HG03575 (cell line): ENCODE measurements around the gene IL10RB.
"Not testable (repeated sequence)": the region's sequence is repeated elsewhere in the genome, so short reads cannot be mapped to it uniquely, and the experiment has no call there.

ENCODE experiments used
- ATAC-seq: cut with Tn5 transposase; IDR thresholded peaks from one replicate; pipeline ENCODE4 v1.9.1; 2021; ENCODE audit not compliant: unreplicated experiment, insufficient number of reproducible peaks, low FRiP score; ENCODE audit errors: extremely low read depth

The IL10RB gene

DNA sequence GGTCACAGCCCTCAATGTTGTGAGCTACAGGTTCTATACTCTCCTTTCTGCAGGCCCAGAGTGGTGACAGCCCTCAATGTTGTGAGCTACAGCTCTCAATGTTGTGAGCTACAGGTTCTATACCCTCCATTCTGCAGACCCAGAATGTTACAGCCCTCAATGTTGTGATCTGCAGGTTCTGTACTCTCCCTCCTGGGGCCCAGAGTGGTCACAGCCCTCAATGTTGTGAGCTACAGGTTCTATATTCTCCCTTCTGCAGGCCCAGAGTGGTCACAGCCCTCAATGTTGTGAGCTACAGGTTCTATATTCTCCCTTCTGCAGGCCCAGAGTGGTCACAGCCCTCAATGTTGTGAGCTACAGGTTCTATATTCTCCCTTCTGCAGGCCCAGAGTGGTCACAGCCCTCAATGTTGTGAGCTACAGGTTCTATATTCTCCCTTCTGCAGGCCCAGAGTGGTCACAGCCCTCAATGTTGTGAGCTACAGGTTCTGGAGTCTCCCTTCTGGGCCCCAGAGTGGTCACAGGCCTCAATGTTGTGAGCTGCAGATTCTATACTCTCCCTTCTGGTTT lies 26.5 kb upstream of the IL10RB start:
- ATAC-seq: not testable (repeated sequence)

GRCh38 chr21:33240404-33240803 lies 25.8 kb upstream of the IL10RB start:
- no peak for ATAC-seq

- ATAC-seq: no peak
Observed at GRCh38 chr21:33241846-33242245, 24.3 kb upstream of the IL10RB start.

GRCh38 chr21:33242846-33243245 lies 23.3 kb upstream of the IL10RB start:
- ATAC-seq: not testable (repeated sequence)

DNA sequence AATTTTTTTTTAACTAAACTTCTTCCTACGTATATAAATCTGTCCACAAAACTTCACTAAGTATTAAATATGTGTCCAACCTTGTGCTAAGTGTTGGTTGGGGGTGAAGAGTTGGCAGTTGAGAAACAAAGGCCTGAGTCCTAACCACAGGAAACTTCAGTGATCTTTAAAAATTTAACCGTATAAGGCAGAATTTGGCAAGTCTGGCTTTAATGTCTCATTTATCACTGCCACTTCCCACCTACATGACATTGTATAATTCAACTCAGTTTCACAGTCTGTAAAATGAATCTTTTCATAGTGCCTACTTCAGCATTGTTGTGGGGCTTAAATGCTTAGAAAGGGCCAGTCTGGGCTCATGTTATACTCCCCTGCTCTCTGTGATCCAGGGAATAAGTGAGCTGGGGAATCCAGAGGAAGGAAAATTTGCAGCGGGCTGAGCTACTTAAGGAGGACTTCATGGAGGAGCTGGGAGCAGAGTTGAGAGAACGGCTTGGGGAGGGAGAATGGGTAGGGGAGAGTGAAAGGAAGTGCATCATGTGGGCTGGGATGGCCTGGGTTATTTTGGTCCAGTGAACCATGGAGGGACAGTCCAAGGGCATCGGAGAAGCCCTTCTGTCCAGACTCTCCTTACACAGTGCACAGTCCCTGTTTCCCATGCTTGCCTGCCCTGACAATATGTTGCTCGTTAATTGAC lies 21.9 kb upstream of the IL10RB start:
- no peak for ATAC-seq

GRCh38 chr21:33244779-33245105 lies 21.4 kb upstream of the IL10RB start:
- ATAC-seq: no peak

- ATAC-seq: no peak
Observed at GRCh38 chr21:33245289-33245918, 20.8 kb upstream of the IL10RB start.

DNA sequence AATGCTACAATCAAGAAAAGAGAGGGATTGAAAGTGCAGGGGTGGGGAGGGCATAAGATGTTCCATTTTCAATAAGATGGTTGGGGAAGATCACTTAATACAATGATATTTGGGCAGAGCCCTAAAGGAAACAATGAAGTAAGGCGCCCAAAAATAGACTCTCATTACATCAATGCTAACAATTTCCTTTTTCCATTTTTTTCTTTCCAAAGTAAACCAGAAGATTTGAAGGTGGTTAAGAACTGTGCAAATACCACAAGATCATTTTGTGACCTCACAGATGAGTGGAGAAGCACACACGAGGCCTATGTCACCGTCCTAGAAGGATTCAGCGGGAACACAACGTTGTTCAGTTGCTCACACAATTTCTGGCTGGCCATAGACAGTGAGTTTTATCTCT lies 19.7 kb upstream of the IL10RB start:
- ATAC-seq: no peak

DNA sequence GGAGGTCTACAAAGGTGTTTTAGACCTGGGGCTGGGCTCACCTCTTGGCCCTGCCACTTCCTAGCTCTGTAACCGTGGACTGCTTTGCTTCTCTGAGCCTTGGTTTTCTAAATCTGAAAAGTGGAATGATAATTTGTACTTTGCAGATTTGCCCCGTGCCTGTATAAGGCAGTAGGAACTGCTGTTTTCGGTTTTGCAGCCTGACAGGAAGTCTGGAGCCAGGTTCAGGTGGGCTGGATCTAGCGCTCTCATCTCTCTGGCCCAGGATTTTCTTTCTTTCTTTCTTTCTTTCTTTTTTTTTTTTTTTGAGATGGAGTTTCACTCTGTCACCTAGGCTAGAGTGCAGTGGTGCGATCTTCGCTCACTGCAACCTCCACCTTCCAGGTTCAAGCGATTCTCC lies 19.2 kb upstream of the IL10RB start:
- no peak for ATAC-seq

DNA sequence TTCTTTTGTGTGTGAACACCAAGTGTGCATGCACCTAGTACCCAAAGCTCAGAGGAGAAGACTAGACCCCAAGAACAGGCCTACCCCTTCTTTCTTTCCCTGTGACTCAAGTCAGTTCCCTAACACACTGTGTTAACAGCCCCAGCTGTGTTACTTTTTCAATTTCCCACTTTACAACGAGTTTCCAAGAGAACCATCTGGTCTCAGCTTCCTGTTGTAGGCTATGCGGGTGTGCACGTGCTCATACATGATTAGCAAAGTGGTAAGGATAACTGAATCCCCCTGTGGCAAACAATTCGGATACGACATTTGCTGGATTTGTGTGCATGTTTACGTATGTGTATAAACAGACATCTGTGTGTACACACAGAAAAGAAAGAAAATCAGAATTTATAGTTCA lies 18.6 kb upstream of the IL10RB start:
- ATAC-seq: no peak

DNA sequence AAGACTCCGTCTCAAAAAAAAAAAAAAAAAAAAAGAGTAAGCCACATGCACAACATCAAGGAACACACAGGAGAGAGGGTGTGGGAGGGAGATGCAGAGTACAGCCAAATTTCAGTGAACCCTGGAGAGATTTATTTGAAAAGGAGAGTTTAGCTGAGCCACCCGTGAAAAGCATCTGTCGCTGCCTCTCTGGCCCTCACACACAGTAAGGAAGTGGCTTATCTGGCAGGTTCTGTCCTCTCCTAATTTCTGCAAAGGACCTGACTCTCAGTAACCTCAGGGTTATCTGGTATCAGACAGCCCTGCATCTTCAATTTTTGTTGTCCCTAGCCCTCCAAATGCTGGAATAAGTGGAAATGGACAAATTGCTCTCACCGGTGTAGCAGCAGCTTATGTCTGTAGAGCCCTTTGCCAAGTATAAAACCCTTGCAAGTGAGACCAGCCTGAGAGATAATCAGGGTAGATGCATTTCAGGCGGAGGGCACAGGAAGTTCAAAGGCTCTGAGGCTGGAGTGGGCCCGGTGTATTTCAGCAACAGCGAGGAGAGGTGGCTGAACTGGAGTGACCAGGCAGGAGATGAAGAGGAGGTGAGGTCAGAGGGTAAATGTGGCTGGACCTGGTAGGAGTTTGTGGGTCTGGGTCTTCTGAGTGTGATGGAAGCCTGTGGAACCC lies 16.7 kb upstream of the IL10RB start:
- no peak for ATAC-seq

DNA sequence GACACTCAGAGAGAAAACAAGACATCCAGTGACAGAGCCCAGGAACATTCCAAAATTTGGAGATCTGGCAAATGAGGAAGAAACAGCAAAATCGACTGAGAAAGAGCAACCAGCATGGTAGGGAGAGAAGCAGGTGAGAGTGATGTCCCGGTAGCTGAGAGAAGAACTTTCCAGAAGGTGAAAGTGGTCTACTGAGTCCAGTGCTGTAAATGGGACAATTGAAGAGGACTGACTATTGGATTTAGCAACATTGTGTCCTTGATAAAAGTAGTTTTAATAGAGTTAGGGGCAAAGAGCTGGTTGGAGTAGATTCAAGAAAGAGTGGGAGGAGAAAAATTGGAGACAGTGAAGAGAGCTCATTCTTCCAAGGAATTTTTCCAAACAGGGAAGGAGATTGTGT lies 15.0 kb upstream of the IL10RB start:
- no peak for ATAC-seq

GRCh38 chr21:33253382-33253781 lies 12.8 kb upstream of the IL10RB start:
- ATAC-seq: not testable (repeated sequence)

- no peak for ATAC-seq
Observed at GRCh38 chr21:33254766-33255165, 11.4 kb upstream of the IL10RB start.

GRCh38 chr21:33255404-33255803 lies 10.8 kb upstream of the IL10RB start:
- no peak for ATAC-seq

DNA sequence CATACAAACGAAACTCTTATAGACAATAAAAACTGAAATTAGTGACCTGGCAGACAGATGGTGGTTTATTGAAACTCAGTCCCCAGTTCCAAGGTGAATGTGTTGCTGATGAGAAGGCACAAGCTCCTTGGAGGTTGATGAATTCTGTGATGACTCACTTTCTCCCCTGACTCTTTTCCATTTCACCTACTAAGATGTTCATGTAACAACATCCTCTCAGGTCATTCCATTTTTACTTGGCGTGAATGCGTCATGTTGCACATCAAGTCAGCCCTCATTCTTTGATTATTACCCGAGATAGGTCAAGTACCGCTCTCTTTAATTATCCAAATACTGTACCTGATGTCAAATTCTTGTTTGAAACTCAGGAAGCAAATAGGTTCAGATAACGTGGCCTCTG lies 10.1 kb upstream of the IL10RB start:
- ATAC-seq: no peak

GRCh38 chr21:33257094-33257803 lies 8.9 kb upstream of the IL10RB start:
- ATAC-seq: no peak

- no peak for ATAC-seq
Observed at GRCh38 chr21:33258475-33258874, 7.7 kb upstream of the IL10RB start.

DNA sequence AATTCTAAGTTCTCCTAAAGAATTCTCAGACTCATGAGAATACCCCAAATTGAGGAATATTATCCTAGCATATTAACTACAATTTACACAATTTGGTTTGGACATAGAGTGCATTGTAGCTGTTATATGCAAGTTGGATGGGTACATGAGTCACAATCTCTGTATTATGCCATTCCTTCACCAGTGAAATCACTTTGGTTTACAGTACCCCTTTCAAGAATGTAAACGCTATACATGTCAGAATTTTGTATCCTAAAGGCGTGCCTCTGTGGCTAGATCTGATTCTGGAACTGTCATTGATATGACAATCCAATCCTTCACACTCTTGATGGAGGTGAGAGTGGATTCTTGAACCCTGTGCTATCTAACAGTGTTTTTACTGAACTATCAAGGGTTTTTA lies 6.7 kb upstream of the IL10RB start:
- ATAC-seq: no peak

DNA sequence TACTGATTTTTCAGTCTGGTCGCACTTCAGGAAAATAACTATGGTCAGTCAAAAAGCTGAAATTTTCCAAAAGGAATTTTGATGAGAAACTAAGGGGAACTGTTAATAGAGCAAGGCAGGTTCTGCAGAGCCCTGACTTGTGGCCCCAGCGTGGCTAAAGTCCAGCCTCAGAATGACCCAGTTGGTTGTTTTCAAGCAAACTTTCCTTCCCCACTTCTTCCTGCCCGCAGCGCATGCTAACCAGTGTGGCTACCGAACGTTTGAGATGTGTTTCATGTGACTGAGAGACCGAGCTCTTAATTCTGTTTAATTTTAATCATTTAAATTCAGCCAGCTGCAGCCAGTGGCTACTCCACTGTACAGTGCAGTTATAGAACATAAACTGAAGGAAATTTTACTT lies 6.2 kb upstream of the IL10RB start:
- ATAC-seq: no peak
